MM.1S (cell line): ENCODE results near the gene ZBTB42.

ENCODE experiments used
- EZH2 ChIP-seq: fragments of 300-600 bp; sonication (generic); optimal IDR thresholded peaks from 2 replicates; pipeline ENCODE3; 2017; ENCODE audit warnings: low read depth, mild to moderate bottlenecking, antibody characterized with exemption, low read length, mixed read lengths
- TF ChIP-seq, protein P1 (sequence below): fragments of 300-600 bp; sonication (generic); IDR thresholded peaks from 2 replicates; pipeline ENCODE4 v1.5.1; 2016; ENCODE audit warnings: antibody characterized with exemption, low read length, mixed read lengths

DNA sequence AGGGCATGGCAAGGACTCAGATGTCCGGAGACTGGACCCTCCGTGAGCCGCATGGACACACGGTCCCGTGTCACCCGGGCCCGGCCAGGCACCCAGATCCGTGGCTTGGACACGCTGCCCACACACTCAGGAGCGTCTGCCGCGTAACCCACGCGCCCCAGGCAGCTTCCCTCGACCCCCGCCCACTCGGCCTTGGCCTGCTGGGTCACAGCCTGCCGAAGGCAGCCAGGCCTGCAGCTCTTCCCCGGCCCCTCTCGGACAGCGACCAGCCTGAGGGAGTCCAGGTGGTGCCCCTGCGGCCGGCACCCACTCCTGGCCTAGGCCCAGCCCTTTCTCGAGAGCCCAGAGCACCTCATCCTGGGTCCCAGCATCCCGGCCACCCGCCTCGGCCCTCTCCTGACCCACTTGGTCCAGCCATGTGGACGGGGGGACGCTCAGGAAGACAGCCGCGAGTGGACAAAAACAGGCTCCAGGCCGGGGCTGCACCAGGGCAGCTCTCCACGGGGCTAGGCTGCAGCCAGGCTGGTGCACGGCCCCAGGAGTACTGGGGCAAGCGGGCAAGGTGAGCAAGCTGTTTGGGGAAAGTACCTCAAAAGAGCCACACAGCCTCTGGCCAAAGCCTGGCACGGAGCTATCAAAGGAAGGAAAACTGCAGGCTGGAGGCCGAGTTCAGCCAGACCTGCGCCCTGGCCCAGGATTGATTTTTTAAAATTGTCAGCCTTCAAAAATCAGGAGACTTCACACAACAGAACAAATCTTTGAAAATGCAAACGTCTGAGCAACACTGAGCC lies 11.8 kb upstream of the ZBTB42 start:
- TF ChIP-seq, protein P1, sequence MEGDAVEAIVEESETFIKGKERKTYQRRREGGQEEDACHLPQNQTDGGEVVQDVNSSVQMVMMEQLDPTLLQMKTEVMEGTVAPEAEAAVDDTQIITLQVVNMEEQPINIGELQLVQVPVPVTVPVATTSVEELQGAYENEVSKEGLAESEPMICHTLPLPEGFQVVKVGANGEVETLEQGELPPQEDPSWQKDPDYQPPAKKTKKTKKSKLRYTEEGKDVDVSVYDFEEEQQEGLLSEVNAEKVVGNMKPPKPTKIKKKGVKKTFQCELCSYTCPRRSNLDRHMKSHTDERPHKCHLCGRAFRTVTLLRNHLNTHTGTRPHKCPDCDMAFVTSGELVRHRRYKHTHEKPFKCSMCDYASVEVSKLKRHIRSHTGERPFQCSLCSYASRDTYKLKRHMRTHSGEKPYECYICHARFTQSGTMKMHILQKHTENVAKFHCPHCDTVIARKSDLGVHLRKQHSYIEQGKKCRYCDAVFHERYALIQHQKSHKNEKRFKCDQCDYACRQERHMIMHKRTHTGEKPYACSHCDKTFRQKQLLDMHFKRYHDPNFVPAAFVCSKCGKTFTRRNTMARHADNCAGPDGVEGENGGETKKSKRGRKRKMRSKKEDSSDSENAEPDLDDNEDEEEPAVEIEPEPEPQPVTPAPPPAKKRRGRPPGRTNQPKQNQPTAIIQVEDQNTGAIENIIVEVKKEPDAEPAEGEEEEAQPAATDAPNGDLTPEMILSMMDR, result no peak
- TF ChIP-seq EZH2, result no peak
